HG03196 (cell line): ENCODE measurements around the gene SH3RF1.
"Not testable (repeated sequence)": the region's sequence is repeated elsewhere in the genome, so short reads cannot be mapped to it uniquely, and the experiment has no call there.

Experiments used
- ATAC-seq: cut with Tn5 transposase; IDR thresholded peaks from one replicate; pipeline ENCODE4 v1.9.1; 2021; ENCODE audit not compliant: unreplicated experiment

SH3RF1 gene

DNA sequence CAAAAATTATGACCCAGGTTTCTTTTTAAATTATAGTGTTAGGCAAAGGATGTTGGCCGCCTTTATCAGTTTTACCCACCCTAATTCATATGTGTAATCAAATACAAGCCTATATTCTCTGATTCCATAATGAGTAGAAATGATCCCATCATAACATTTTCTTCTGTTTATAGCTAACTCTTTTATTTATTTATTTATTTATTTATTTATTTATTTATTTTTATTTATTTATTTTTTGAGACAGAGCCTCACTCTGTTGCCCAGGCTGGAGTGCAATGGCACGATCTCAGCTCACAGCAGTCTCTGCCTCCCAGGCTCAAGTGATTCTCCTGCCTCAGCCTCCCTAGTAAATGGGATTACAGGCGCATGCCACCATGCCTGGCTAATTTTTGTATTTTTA is 7.1 kb upstream of the SH3RF1 start:
- ATAC-seq, result not testable (repeated sequence)

DNA sequence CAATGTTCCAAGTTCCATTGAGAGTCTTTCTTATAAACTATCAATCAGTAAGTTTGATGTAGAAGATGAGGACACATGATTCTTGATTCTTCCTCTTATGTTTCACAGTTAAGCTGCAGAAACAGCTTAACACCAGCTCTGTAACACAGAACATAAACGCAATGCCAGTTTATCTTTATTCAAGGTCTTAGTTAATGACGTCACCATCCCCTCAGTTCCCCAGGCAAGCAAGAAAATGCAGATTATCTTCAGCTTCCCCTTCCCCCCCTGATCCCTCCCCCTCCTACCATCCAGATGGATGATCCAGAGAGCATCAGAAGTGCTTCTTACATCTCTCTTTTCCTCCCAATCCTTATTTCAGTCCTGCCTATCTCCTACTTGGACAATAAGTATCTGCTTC is 4.4 kb upstream of the SH3RF1 start:
- ATAC-seq, result no peak

DNA sequence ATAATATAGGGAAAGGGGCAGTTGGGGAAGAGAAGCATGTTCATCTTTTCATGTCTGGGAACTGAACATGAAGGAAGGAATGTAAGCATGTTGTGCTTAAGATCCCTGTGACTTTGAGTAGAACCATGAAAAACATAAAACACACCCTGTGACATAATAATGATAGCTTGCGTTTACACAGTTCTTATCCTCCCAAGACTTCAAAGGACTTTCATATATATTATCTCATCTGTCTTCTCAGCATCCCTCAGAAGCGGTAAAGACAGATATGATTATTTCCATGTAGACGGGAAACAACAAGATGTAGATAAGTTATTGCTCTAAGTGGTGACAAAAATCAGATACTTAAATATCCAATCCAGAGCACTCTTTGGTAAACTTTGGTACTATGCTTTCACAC is 3.3 kb upstream of the SH3RF1 start:
- ATAC-seq, result no peak

DNA sequence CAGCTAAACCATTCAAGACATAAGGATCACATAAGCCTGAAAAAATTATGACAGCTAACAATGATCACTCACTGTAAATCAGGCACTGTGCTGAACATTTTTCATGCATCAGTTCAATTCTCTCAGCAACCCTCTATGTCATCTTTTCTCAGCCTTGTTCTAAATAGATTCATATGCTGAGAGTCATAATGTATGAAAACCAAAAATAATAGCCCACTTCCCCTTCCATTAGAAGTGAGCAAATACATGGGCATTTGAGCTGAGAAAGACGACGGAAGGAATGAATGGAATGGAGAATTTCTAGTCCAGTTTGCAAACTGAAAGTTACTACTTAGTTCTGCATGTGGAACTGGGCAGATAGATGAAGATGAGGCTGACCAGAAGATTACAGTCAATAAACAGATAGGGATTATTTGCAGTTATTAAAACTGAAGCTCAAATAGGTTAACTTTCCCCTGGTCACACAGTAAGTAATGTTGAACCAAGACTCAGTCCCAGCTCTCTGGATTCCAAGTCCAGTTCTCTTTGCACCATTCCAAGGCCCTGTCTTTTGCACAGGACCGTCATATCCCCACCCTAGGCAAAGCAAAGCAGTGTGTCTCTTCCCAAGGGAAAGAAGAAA is 1.6 kb upstream of the SH3RF1 start:
- no peak for ATAC-seq

DNA sequence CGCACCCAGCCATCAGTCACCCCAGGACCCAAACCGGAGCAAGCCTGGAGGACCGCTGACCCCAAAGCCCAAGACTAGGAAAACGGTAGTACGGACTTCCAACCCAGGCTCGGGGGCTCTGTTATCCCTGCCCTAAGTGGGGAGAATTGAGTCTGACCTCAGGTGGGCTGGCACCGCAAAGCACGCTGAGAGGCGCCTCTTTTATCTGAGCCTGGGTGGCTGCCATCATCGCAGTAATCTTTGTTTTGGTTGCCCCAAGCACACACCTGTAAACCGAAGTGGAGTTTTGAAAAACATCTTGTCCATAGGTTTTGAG is 894 bp upstream of the SH3RF1 start:
- no peak for ATAC-seq

DNA sequence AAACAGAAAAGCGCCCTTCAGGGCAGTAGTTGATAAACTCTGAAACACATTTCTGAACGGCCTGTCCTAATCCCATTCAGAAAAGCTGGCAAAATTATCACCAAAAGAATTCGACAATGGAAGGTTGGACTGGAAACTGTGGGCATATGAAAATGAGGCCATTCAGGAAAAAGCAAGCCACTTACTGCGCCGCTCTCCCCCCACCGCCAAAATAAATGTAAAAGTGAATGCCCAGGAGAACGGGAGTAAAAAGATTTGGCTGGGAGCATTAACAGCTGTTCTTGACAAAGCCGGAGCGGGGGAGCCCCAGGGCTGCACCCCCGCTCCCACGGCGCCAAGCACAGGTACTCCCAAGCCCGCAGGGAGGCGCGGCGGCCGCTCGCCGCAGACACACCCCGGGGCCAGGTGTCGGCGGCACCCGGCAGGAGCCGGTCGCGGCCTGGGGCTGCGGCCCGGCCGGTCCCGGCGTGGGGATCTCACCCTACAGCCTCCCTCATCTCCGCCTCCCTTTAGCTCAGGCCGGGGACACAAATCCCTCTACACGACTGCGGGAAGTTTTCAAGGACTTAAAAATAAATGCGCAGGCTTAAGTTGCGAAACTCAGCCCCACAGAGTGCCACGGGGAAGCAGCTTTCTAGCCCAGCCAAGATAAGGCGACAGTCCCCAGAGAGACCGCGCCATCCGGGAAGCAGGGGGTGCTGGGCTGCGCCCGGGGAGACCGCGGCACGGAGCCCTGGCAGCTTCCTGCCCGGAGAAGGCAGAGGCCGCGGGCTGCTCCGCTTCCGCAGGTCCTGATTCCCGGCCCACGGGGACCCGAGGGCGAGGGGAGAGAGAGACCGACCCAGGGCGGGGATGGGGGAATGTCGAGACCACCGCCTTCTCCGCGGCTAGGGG is 593 bp downstream of the SH3RF1 start:
- ATAC-seq, result peak; percentile 52

DNA sequence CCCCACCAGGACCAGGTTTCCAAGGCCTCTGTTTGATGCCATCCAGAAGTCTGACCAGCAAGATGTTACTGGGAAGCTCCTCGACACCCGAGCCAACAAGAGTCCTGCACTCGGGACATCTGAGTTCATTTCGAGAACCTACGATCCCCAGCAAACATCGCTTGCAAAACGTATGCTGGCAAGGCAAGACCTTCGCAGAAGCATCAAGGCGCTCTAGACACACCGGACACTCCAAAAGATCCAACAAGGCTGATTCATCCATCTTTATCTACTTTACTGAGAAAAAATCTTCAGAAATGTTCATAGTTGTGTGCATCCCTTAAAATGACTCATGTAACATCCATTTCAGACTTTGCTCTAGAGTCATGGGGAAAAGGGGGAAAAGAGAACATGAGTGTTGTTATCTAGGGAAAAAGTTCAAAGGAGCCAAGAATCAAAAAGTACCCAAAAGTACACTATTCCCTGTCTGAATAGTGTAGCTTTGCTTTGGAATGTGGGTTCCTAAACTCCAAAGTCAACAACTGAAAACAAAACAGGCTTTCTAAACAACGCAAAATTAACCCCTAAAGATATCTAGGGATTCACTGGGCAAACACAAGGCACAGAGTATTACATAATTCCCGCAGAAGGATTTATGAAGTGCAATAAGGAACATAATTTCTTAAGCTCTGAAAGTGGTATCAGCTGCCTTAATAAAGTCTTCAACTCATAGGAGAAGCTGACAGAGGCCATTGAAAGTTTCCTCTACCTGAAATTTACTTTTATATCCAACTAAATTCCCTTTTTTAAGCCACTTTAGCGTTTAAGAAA is 1.6 kb downstream of the SH3RF1 start:
- ATAC-seq, result no peak

DNA sequence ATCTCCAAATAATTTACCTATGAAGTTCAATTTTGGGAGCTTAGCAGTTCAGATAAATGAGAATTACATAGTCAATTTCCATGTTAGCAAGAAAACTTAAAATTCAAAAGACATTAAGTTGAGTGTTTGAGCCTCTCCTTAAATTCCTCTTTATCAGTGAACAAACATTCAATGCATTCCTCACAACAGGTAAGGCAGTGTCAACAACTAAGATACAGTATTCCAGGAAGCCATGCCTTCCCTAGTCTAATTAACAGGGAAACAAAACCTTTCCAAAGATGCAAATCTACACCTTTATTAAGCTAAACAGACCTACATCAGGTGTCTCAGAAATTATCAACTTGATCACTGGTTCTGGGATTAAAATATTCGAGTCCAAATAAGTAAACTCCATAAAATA is 3.7 kb downstream of the SH3RF1 start:
- ATAC-seq, result no peak

DNA sequence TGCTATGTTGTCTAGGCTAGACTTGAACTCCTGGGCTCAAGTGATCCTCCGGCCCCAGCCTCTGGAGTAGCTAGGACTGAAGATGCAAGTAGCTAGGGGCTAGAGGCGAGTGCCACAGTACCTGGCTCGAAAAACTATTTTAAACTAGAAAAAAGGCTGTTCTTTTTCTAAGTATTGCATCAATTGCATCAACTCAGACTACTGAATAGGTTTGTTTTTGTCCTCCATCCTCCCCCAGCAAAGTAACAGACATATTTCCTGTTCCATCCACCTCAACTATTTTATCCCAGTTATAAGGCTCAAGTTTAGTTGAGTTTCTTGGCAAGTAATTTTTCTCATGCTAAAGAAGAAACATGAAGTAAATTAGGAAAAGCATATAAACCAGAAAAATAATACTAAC is 4.1 kb downstream of the SH3RF1 start:
- no peak for ATAC-seq

DNA sequence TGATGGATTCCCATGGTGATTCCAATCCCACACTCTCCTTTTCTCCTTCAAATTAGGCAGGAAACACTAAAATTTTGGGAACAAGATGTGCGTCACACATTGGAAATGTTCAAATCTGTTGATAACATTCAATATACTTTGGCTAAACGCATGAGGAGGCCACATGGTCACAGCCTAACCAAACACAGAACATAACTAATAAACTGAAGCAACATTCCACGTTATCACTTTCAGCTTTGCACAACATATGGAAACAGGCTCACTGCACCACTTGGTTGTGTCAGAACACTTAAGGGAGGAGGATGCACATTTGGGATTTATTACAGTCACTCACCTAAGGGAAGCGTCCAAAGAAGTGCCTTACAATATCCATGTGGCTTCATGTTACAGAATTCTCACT is 4.7 kb downstream of the SH3RF1 start:
- ATAC-seq, result no peak

DNA sequence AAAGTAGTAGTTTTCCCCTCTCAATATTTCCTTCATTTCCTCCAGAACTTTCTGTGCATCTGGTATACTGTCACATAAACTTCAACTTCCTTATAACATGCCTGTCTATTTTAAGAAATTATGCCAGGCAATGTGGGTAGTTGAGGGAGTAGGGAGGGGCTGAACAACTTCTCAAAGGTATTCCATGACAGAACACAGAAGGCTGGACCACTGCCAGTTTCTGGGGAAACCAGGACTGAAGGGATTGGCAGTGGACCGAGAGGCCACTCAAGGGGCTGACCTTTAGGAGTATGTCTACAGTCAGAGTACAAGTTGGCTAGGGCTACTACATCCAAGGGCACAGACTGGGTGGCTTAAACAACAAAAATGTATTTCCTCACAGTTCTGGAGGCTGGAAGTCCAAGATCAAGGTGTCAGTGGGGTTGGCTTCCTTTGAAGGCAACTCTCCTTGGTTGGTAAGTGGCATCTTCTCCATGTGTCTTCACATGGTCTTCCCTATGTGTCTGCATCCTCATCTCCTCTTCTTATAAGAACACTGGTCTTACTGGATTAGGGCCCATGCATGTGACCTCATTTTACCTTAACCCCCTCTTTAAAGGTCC is 6.9 kb downstream of the SH3RF1 start:
- no peak for ATAC-seq

DNA sequence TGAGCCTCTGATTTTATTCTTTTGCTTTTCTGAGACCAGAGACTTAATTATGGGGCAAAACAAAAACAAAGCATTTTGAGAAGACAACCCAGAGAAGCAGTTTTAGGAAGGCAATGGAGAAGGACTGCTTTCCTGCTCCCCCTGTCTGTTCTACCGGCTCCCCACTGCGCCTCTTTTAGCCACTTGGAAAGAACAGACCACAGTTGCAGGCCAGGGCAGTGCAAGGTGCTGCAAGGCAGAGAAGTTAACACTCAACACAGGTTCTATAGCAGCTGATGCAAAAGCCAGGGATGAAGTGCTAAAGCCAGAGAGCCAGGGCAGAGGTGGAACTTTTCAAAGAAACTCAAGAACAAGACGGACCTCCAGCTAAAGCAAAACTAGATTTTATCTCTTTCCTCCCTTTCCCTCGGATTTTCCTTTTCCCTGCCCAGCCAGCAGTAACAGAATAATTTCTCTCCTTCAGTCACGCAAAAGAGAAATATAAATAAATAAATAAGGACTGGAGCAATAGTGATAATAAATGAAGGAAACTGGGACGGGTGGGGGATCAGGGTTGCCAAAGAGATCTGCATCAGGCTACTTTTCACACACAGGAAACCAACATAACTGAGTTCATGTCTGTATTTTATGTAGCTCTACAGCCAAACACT is 10.4 kb downstream of the SH3RF1 start:
- no peak for ATAC-seq

DNA sequence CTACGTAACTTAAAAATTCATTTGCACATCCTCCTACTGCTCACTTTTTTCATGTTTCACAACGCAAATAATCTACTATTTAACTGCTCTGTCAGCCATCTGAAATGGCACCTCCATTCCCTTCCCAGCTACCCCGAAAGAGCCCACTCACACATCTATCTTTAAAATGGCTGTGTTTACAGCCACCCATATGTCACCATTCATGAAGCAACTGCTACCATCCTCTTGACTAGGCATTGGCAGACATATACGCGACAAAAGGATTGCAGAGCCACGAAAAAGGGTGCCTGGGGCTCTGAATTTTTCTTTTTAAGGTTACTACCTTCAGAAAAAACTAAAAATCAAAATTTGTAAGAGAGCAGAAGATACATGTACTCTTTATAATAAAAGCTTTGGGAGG is 11.5 kb downstream of the SH3RF1 start:
- no peak for ATAC-seq

DNA sequence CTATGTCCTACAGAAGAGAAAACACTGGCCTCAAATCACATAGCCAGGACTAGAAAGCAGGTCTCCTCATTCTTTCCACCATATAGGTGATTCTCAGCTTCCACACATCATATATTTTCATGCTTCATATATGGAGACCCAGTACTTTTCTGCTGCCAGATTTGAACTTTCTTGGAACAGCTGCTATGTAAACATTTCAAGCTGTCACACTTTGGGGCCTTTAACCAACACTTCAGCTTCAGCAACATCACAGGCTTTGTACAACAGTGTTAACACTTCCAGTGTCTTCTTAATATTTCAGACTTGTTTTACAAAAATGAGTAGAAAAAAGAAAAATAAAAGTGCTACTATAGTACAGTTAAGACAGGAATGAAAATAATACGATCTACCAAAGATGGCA is 12.6 kb downstream of the SH3RF1 start:
- no peak for ATAC-seq

DNA sequence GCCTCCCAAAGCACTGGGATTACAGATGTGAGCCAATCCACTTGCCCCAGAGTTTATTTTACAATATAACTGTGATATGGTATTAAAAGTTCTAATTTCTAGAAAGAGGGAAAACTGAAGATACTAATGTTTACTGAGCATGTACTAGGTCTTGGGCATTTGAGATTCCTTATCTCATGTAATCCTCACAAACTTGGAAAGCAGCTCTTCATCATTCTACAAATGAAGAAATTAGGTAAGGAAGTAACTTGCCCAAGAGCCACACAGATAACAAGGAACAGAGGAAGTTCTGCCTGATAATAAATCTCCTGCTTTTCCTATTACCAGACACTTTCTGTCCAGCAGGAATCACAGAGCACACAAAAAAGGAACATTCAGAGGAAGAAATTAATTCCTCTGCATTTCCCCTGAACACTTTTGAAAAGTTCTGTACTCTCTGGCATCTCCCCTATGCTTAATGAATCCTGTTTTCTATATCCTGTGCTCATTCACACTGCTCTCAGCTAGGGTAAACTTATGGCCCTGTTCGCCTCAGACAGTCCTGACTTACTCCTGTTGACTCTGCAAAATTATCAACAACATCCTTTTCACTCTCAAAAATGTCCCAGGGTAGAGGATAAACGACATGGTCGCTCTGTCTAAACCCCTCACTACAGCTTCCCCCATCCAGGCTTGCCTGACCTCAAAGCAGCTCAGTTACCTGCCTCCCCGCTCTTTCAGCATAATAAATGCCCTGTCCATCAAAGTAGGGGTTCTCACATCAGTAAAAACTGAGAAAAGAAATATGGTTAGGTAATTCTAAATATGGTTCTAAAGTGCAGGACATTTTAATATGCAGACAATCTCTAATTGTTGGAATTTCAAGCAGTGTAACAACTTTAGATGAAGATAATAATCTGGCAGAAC is 13.6 kb downstream of the SH3RF1 start:
- no peak for ATAC-seq

DNA sequence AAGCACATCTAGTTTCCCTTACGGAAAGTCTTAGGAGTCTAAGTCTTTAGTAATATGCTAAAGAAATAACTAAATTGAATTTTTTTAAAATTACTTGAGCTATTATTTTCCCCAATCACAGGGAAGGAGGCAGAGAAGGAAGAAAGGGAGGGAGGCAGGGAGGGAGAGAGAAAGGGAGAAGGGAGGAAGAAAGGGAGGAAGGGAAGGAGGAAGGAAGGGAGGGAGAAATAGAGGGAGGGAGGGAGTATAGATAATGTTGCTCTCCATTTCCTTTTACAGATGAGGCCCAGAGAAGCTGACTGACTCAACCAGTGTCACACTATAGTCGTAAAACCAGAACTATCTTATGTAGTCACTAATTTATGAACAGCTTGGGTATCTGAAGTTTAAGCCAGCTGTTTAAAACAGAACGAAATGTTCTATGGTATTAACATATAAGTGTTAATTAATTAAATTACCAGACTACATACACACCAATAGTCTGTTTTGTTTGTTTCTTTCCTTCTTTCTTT is 14.6 kb downstream of the SH3RF1 start:
- ATAC-seq, result no peak

DNA sequence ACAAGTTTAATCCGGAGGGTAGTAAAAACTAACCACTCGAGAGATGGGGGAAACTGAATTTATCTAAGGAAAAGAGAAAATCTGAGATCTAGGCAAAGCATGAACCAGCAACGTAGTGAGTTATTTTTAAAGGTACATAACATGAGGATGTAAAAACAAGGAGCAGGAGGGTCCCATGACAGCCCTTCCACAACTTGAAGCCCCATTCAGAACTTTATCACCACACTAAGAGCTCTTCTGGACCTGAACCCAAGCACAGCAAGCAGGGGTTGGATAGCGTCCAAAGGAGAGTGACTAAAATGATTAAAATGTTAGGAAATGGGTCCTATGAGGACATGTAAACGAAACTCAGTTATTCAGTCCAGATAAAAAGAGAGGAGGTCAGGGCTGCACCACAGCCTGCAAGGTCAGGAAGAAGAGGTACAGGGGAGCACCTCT is 16.2 kb downstream of the SH3RF1 start:
- ATAC-seq, result no peak

DNA sequence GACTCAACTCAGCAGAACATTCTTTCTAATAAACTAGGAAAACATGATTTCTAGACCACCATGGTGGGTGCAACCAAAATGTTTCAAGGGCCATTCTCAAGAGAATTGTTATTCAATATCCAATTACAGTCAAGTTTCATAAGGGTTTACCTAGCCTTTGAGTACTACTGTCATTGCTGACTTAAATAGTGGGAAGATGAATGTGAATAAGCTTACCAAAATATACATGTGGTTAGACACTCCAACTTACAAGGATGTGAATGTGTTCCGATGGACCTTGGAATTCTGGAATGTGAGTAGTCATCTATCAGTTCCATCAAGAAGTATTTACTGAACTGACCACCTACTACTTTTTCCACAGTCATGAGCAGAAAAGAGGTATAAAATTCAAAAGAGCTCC is 16.9 kb downstream of the SH3RF1 start:
- no peak for ATAC-seq

DNA sequence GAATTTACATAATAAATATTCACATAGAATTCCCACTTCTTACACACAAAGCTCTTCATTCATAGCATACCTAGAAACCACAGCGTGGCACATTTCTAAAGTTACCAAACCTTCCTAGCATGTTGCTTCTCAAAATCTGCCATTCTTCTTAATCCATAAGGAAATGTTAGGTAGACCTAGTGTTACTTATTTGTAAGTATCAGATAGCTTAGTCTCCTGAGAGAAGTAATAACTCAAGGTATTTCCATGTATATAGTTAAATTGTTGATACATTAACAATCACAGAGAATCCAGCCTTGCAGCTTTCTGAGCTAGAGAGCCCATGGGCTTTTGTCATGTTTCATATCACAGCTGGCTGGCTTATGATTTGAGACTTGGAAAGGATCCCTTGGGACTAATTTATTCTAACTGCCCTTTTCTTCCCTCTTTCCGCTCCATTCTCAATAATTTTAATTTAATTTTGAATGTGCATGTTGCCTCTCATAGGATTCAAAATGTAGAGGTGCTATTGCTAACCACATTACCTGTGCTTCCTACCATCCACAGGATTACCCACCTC is 17.6 kb downstream of the SH3RF1 start:
- no peak for ATAC-seq
